ENCODE measurements around the gene ZNF438. TPM values are rescaled to one million over a fixed set of nuclear protein-coding genes. Genes with fewer than 3 reads are reported as not detected.

Gene ZNF438
- total and polyA plus RNA-seq, 2 of the 4 experiments (the other 2 are of a cell fraction): 1.8 to 2.9 TPM

- Histone ChIP-seq H2AK5ac (ENCODE audit: low read depth, low read length) (peak overlapping the region; percentile 81), H3K27ac (ENCODE audit: insufficient read depth, low read length) (no peak overlapping the region), H4K20me1 (ENCODE audit: insufficient read depth, low read length) (no peaks in the 10 kb centered on the region), H3K56ac (ENCODE audit: extremely low read depth, insufficient read depth, low read length) (no peak overlapping the region), H2BK120ac (ENCODE audit: low read depth, low read length) (peak overlapping the region; percentile 99), H2AFZ (replicated peaks; ENCODE audit: low read length, poor library complexity) (peak overlapping the region; percentile 35), H4K91ac (ENCODE audit: insufficient read depth, low read depth, low read length) (peak overlapping the region; percentile 45), H2BK5ac (ENCODE audit: low read depth, low read length, poor library complexity, severe bottlenecking) (no peak overlapping the region), H4K8ac (ENCODE audit: low read depth in 2 of 2, low read length in 2 of 2) (peak overlapping the region in 1 of 2 experiments; percentile 23; a peak in 2 of 4 replicates), H3K18ac (ENCODE audit: low read depth, low read length) (peak overlapping the region; percentile 10; the same call in 1 of the 2 replicates), H3K9me1 (ENCODE audit: insufficient read depth, low read length) (peaks cover 20% of the 10 kb centered on the region), H4K5ac (ENCODE audit: low read depth, low read length) (no peak overlapping the region), H2BK20ac (ENCODE audit: low read depth, low read length) (peak overlapping the region; percentile 24; the same call in 1 of the 2 replicates), H3K4me3 (ENCODE audit: insufficient read depth, low read depth, low read length) (no peak overlapping the region), H3K4me2 (ENCODE audit: low read depth, low read length) (no peak overlapping the region), H3K79me1 (ENCODE audit: low read depth in 1 of 2, low read length in 2 of 2) (peaks cover 0 to 5% of the 10 kb centered on the region in 2 experiments; a peak in 2 of 4 replicates), H3K4ac (ENCODE audit: low read depth, low read length) (peak overlapping the region; percentile 79), H3K23ac (ENCODE audit: low read depth, low read length) (no peak overlapping the region), H3K27me3 (ENCODE audit: control insufficient read depth, insufficient read depth, low read length) (no peaks in the 10 kb centered on the region), H3K9ac (ENCODE audit: low read depth, low read length) (no peak overlapping the region), H2AK9ac (replicated peaks; ENCODE audit: low read depth, low read length, poor library complexity) (no peak overlapping the region), H2BK15ac (ENCODE audit: low read depth, low read length) (peak overlapping the region; percentile 53; the same call in 1 of the 3 replicates), H3K4me1 (ENCODE audit: control insufficient read depth, insufficient read depth, low read length) (peaks cover 32% of the 10 kb centered on the region), H3K9me3 (ENCODE audit: control insufficient read depth, insufficient read depth, low read length) (no peaks in the 10 kb centered on the region), H3K14ac (replicated peaks; ENCODE audit: low read depth, low read length) (0 out of 2 replicates have a peak overlapping the region, but pooled peaks have one; percentile 52), H3K36me3 (ENCODE audit: control insufficient read depth, insufficient read depth, low read length) (no peaks in the 10 kb centered on the region)
- no peak for DNase-seq
- POLR2A ChIA-PET (ENCODE audit: unreplicated experiment): interaction anchor here (0.5 kb wide), 1 partner anchor 328 kb away, joined by 3 read pairs; no protein-coding TSS in a partner anchor
- no CpG with 5 or more reads among the region's 10 CpGs for WGBS, 2 experiments (ENCODE audit: extremely low coverage in 2 of 2, insufficient read length in 1 of 2)
- dilution Hi-C loops (cut with HindIII; ENCODE audit: low sequenced_read_pairs, unreplicated experiment) (no loop called here), intact Hi-C loops (cut with micrococcal nuclease) (no loop called here), in situ Hi-C loops (cut with MboI; ENCODE audit: low sequenced_read_pairs) (no loop called here)
- CTCF ChIA-PET: interaction anchor here (1.0 to 1.2 kb wide), 2 partner anchors 38 to 71 kb away, joined by 3 to 5 read pairs; no protein-coding TSS in a partner anchor
- BruUV-seq (replicated peaks): no TSS peak
- ATAC-seq (ENCODE audit: low read depth): no peak
- no peak for TF ChIP-seq CHD1 (IDR thresholded peaks at IDR 0.05; ENCODE audit: low read depth, low read length)
- TF ChIP-seq CTCF (conservative IDR thresholded peaks at IDR 0.05; ENCODE audit: low read depth, low read length): no peak
- TF ChIP-seq BHLHE40 (IDR thresholded peaks at IDR 0.05; ENCODE audit: low read depth, low read length): no peak
- TF ChIP-seq RAD21 (IDR thresholded peaks at IDR 0.05; ENCODE audit: low read length): no peak
- no peak for TF ChIP-seq POLR2A (IDR thresholded peaks at IDR 0.05; ENCODE audit: low read depth, low read length)
- no peak for TF ChIP-seq CEBPB (IDR thresholded peaks at IDR 0.05; ENCODE audit: low read depth, low read length)
- TF ChIP-seq MXI1 (IDR thresholded peaks at IDR 0.05; ENCODE audit: borderline replicate concordance, low read depth, low read length): no peak
- no peak for TF ChIP-seq FOS (IDR thresholded peaks at IDR 0.05; ENCODE audit: low read depth, low read length)
- no peak for TF ChIP-seq MAZ (IDR thresholded peaks at IDR 0.05; ENCODE audit: borderline replicate concordance, low read depth, low read length)
- TF ChIP-seq, protein P1, sequence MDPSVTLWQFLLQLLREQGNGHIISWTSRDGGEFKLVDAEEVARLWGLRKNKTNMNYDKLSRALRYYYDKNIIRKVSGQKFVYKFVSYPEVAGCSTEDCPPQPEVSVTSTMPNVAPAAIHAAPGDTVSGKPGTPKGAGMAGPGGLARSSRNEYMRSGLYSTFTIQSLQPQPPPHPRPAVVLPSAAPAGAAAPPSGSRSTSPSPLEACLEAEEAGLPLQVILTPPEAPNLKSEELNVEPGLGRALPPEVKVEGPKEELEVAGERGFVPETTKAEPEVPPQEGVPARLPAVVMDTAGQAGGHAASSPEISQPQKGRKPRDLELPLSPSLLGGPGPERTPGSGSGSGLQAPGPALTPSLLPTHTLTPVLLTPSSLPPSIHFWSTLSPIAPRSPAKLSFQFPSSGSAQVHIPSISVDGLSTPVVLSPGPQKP (IDR thresholded peaks at IDR 0.05; ENCODE audit: borderline replicate concordance, low read depth, low read length): no peak
- TF ChIP-seq RCOR1 (IDR thresholded peaks at IDR 0.05; ENCODE audit: insufficient replicate concordance, low read length): no peak
- TF ChIP-seq SMC3 (IDR thresholded peaks at IDR 0.05; ENCODE audit: low read depth, low read length): no peak
- no peak for TF ChIP-seq RFX5 (IDR thresholded peaks at IDR 0.05; ENCODE audit: low read depth, low read length)
- TF ChIP-seq NFE2L2 (IDR thresholded peaks at IDR 0.05; ENCODE audit: low read depth, low read length): no peak
Observed at GRCh38 chr10:30822693-30823465, 208.8 kb downstream of the ZNF438 start.
